ENCODE measurements around the gene EPAS1. TPM values are rescaled to one million over a fixed set of nuclear protein-coding genes. Genes with fewer than 3 reads are reported as not detected.

EPAS1 gene
- total RNA-seq, 1 experiment from 2014 or later: 127 TPM

DNA sequence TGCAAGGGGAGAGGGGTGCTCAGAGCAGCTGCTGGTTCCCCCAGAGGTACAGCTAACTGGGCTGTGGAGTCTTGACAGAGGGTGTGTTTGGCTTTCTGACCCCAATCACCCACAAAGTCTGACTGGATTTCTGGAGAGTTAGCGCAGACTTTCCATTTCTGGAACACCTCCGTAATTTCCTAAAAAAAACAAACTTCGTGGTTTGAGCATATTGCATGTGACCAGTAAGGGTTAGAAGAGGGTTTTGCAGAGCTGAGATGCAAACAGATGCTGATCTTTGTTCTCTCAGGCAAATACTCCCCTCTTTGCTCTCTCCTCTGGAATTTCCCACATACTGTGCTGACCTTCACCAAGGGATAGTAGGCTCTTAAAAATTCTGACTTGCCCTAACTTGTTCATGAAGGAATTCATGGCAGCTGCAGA is 137.7 kb downstream of the EPAS1 start:
- no peaks in the 10 kb centered on the region for H3K79me2 ChIP-seq (ENCODE audit: low read depth)
- H3K4me3 ChIP-seq: no peak overlapping the region
- H3K27ac ChIP-seq: no peak overlapping the region
- no peaks in the 10 kb centered on the region for H3K27me3 ChIP-seq (ENCODE audit: insufficient read depth, low read depth)
- no peaks in the 10 kb centered on the region for H3K9me2 ChIP-seq (ENCODE audit: insufficient read depth)
- H3K4me1 ChIP-seq (replicated peaks; ENCODE audit: insufficient read depth): 0 out of 2 replicates have a peak, but pooled peaks cover 16% of the 10 kb centered on the region
- no peak overlapping the region for H3K4me2 ChIP-seq
- no peaks in the 10 kb centered on the region for H3K36me3 ChIP-seq (ENCODE audit: low read depth)
- no peak overlapping the region for H2AFZ ChIP-seq
- TF ChIP-seq, protein P1, sequence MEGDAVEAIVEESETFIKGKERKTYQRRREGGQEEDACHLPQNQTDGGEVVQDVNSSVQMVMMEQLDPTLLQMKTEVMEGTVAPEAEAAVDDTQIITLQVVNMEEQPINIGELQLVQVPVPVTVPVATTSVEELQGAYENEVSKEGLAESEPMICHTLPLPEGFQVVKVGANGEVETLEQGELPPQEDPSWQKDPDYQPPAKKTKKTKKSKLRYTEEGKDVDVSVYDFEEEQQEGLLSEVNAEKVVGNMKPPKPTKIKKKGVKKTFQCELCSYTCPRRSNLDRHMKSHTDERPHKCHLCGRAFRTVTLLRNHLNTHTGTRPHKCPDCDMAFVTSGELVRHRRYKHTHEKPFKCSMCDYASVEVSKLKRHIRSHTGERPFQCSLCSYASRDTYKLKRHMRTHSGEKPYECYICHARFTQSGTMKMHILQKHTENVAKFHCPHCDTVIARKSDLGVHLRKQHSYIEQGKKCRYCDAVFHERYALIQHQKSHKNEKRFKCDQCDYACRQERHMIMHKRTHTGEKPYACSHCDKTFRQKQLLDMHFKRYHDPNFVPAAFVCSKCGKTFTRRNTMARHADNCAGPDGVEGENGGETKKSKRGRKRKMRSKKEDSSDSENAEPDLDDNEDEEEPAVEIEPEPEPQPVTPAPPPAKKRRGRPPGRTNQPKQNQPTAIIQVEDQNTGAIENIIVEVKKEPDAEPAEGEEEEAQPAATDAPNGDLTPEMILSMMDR (conservative IDR thresholded peaks at IDR 0.05): no peak
- no peak for TF ChIP-seq EZH2 (IDR thresholded peaks at IDR 0.05; ENCODE audit: low read depth)
- ChIA-PET POLR2A (ENCODE audit: unreplicated experiment) (no interaction called here), CTCF (no interaction called here)
- H4K20me1 ChIP-seq (ENCODE audit: insufficient read depth): no peaks in the 10 kb centered on the region
- no TSS peak for BruUV-seq (replicated peaks)
- intact Hi-C loops (cut with micrococcal nuclease; ENCODE audit: unreplicated experiment): no loop called here
- no peaks in the 10 kb centered on the region; the same call in 1 of the 2 replicates for H3F3A ChIP-seq (ENCODE audit: insufficient read depth, low read depth)
- DNase-seq: no peak
- no peaks in the 10 kb centered on the region for H3K9me3 ChIP-seq (ENCODE audit: insufficient read depth, low read depth)

DNA sequence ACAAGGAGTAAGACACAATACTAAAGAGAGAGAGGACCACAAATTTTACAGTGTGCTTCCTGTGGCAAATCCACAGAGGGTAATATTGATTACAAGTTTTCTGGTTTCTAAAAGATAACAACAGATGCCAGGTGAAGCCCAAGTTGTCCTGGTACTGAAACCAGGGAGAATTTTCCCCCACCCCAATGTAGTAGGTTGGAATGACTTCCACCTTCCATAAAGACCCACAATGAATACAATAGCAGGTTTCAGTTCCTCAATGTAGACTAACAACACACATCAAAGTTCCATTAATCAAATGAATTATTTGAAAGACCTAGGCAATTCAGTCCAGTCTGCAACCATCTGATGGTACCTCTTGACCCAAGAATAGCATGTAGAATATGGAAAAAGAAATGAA is 138.1 kb downstream of the EPAS1 start:
- Histone ChIP-seq H3K27me3 (ENCODE audit: insufficient read depth, low read depth) (no peaks in the 10 kb centered on the region), H4K20me1 (ENCODE audit: insufficient read depth) (no peaks in the 10 kb centered on the region), H3F3A (ENCODE audit: insufficient read depth, low read depth) (no peaks in the 10 kb centered on the region; the same call in 1 of the 2 replicates), H3K79me2 (ENCODE audit: low read depth) (no peaks in the 10 kb centered on the region), H3K36me3 (ENCODE audit: low read depth) (no peaks in the 10 kb centered on the region), H3K4me3 (no peak overlapping the region), H3K9me3 (ENCODE audit: insufficient read depth, low read depth) (no peaks in the 10 kb centered on the region), H3K4me2 (no peak overlapping the region), H3K9me2 (ENCODE audit: insufficient read depth) (no peaks in the 10 kb centered on the region), H3K4me1 (replicated peaks; ENCODE audit: insufficient read depth) (0 out of 2 replicates have a peak, but pooled peaks cover 16% of the 10 kb centered on the region), H3K27ac (no peak overlapping the region), H2AFZ (no peak overlapping the region)
- CTCF ChIA-PET: no interaction called here
- no TSS peak for BruUV-seq (replicated peaks)
- POLR2A ChIA-PET (ENCODE audit: unreplicated experiment): interaction anchor here (0.7 kb wide), 1 partner anchor 1348 kb away, joined by 4 read pairs; no protein-coding TSS in a partner anchor
- DNase-seq: no peak
- TF ChIP-seq, protein P1 (conservative IDR thresholded peaks at IDR 0.05): no peak
- no peak for TF ChIP-seq EZH2 (IDR thresholded peaks at IDR 0.05; ENCODE audit: low read depth)
- intact Hi-C loops (cut with micrococcal nuclease; ENCODE audit: unreplicated experiment): no loop called here

DNA sequence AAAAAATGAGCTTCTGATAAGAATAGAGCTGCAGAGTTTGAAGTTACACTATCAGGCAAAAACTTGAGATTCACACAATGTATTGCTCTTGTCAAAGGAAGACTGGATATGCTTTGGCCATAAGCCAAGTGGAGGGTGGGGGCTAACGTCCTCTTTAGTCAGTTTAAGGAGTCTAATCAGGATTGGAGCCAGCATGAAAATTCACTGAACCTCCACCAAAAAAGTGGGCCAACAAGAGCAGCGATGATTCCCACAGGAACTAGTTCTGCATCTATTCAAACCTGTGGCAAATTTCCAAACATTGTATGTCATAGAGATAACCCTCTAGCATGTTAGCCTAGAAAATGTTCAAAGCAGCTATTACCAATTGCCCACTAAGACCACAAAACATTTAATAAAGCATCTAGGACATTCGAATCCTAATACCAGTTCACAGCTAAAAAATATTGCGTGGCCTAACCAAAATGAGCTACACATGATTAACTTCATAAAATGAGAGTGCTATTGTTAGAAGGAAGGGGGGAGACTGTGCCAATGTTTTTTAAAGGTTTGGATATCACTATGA is 138.7 kb downstream of the EPAS1 start:
- no TSS peak for BruUV-seq (replicated peaks)

More for the DNA sequence above, 138.7 kb downstream of the EPAS1 start:
- intact Hi-C loops (cut with micrococcal nuclease; ENCODE audit: unreplicated experiment): no loop called here
- no peaks in the 10 kb centered on the region for H3K79me2 ChIP-seq (ENCODE audit: low read depth)
- no peaks in the 10 kb centered on the region for H3K9me2 ChIP-seq (ENCODE audit: insufficient read depth)
- 0 out of 2 replicates have a peak, but pooled peaks cover 16% of the 10 kb centered on the region for H3K4me1 ChIP-seq (replicated peaks; ENCODE audit: insufficient read depth)
- no peak for DNase-seq
- H3K27ac ChIP-seq: no peak overlapping the region
- no peaks in the 10 kb centered on the region for H3K27me3 ChIP-seq (ENCODE audit: insufficient read depth, low read depth)
- no peaks in the 10 kb centered on the region for H4K20me1 ChIP-seq (ENCODE audit: insufficient read depth)
- ChIA-PET CTCF (interaction anchor here (0.5 kb wide), 1 partner anchor 20 kb away, joined by 3 read pairs; no protein-coding TSS in a partner anchor), POLR2A (ENCODE audit: unreplicated experiment) (interaction anchor here (0.7 kb wide), 1 partner anchor 1347 kb away, joined by 4 read pairs; no protein-coding TSS in a partner anchor)
- no peak overlapping the region for H2AFZ ChIP-seq
- H3K4me2 ChIP-seq: no peak overlapping the region
- no peaks in the 10 kb centered on the region; the same call in 1 of the 2 replicates for H3F3A ChIP-seq (ENCODE audit: insufficient read depth, low read depth)
- no peaks in the 10 kb centered on the region for H3K9me3 ChIP-seq (ENCODE audit: insufficient read depth, low read depth)
- H3K4me3 ChIP-seq: no peak overlapping the region
- no peak for TF ChIP-seq EZH2 (IDR thresholded peaks at IDR 0.05; ENCODE audit: low read depth)
- TF ChIP-seq, protein P1 (conservative IDR thresholded peaks at IDR 0.05): no peak
- H3K36me3 ChIP-seq (ENCODE audit: low read depth): no peaks in the 10 kb centered on the region

Other genes with a start within 250 kb of the EPAS1 start
- gene TMEM247, start 182.2 kb downstream of the EPAS1 start, total RNA-seq (2021): not detected in 2 replicates
- gene RHOQ, start 245.1 kb downstream of the EPAS1 start, total RNA-seq (2021): 19.5 and 19.7 TPM in 2 replicates
- 23.9 and 24.1 TPM in 2 replicates for gene ATP6V1E2, start 245.2 kb downstream of the EPAS1 start, total RNA-seq (2021)

All from PC-9 (cell line).